H1 (cell line): ENCODE measurements around the gene LSM3. TPM values are rescaled to one million over a fixed set of nuclear protein-coding genes. Genes with fewer than 3 reads are reported as not detected.

Source experiments
- CTCF ChIA-PET: fragments of 300-600 bp; sonication (Branson Sonifier 250); formaldehyde crosslinking; loops from one replicate; lab custom pipeline; 2021; ENCODE audit not compliant: partially characterized antibody; lab: Charles Lee
- POLR2A ChIA-PET: fragments of 300-600 bp; sonication (Branson Sonifier 250); formaldehyde crosslinking; loops from one replicate; lab custom pipeline; 2021; ENCODE audit warnings: inconsistent platforms; ENCODE audit not compliant: partially characterized antibody; lab: Charles Lee
- DNase-seq, 2 experiments: peaks; one replicate each; pipeline versions ENCODE4 v3.0.0 to v3.0.0-alpha.2; 2010 to 2022; ENCODE audit warnings: low spot score in 2 of 2, low read depth in 1 of 2, mixed read lengths in 1 of 2
- FAIRE-seq: peaks from 2 replicates; lab custom pipeline; 2011; peaks lifted over from hg19 to GRCh38; lab: Jason Lieb, UNC
- H2AFZ ChIP-seq: 2 replicates; pipeline ENCODE4 v1.8.1; 2012; ENCODE audit warnings: low read length, inconsistent platforms
- H2AK5ac ChIP-seq: 2 replicates; pipeline ENCODE4 v1.6.1; 2013; ENCODE audit warnings: low read depth, low read length
- H2BK120ac ChIP-seq: replicated peaks from 2 replicates; pipeline ENCODE3; 2013; ENCODE audit warnings: low read depth, low read length, inconsistent platforms
- H2BK12ac ChIP-seq: 2 replicates; pipeline ENCODE4 v1.6.1; 2013; ENCODE audit warnings: low read depth, low read length
- H2BK15ac ChIP-seq: 2 replicates; pipeline ENCODE4 v1.6.1; 2013; ENCODE audit warnings: low read length
- H2BK20ac ChIP-seq: 2 replicates; pipeline ENCODE4 v1.6.1; 2013; ENCODE audit warnings: low read length
- H2BK5ac ChIP-seq: 2 replicates; pipeline ENCODE4 v1.6.1; 2013; ENCODE audit warnings: low read depth, low read length
- H3K14ac ChIP-seq: 2 replicates; pipeline ENCODE4 v1.6.1; 2013; ENCODE audit warnings: inconsistent platforms; ENCODE audit not compliant: insufficient read length
- H3K18ac ChIP-seq: 2 replicates; pipeline ENCODE4 v1.6.1; 2013; ENCODE audit warnings: low read length; ENCODE audit errors: extremely low read depth
- H3K23ac ChIP-seq: 2 replicates; pipeline ENCODE4 v1.6.1; 2013; ENCODE audit warnings: inconsistent platforms; ENCODE audit not compliant: insufficient read length
- H3K23me2 ChIP-seq: 2 replicates; pipeline ENCODE4 v1.6.1; 2013; ENCODE audit warnings: low read depth, low read length
- H3K27ac ChIP-seq: 2 replicates; pipeline ENCODE4 v1.6.1; 2011; ENCODE audit warnings: low read depth, low read length, inconsistent platforms
- H3K27me3 ChIP-seq, 4 experiments: replicated peaks in 1 of 4; 1 replicate in 1 of 4; 2 replicates in 3 of 4; pipeline versions ENCODE4 v1.6.1 to v1.8.1; 2011 to 2013; ENCODE audit warnings: low read length in 3 of 4, mild to moderate bottlenecking in 3 of 4, inconsistent platforms in 2 of 4, mixed read lengths in 2 of 4, moderate library complexity in 1 of 4; ENCODE audit not compliant: control insufficient read depth in 3 of 4, insufficient read depth in 3 of 4; ENCODE audit errors: extremely low read depth in 1 of 4
- H3K36me3 ChIP-seq, 4 experiments: 2 replicates each; pipeline versions ENCODE4 v1.6.1 to v1.8.1; 2011 to 2013; ENCODE audit warnings: mild to moderate bottlenecking in 4 of 4, low read length in 3 of 4, moderate library complexity in 2 of 4, control low read depth in 1 of 4, inconsistent platforms in 1 of 4; ENCODE audit not compliant: insufficient read depth in 4 of 4, control insufficient read depth in 2 of 4
- H3K4ac ChIP-seq: replicated peaks from 2 replicates; pipeline ENCODE3; 2013; ENCODE audit warnings: low read length, low read depth, mixed read lengths, inconsistent platforms; ENCODE audit not compliant: insufficient read length
- H3K4me1 ChIP-seq, 4 experiments: replicated peaks in 1 of 4; 1 replicate in 1 of 4; 2 replicates in 3 of 4; pipeline versions ENCODE4 v1.6.1 to v1.8.1; 2011 to 2013; ENCODE audit warnings: low read length in 3 of 4, inconsistent platforms in 2 of 4, mixed read lengths in 1 of 4; ENCODE audit not compliant: insufficient read depth in 4 of 4, control insufficient read depth in 3 of 4
- H3K4me2 ChIP-seq, 2 experiments: 2 replicates each; pipeline versions ENCODE4 v1.6.1 to v1.8.1; 2011 to 2013; ENCODE audit warnings: low read depth in 2 of 2, low read length in 2 of 2, control low read depth in 1 of 2, inconsistent platforms in 1 of 2, mild to moderate bottlenecking in 1 of 2; ENCODE audit not compliant: insufficient read depth in 1 of 2
- H3K4me3 ChIP-seq, 4 experiments: fragments of 200-600, 300-600 bp in 1 of 4; sonication (generic), shearing (Covaris generic), sonication (Bioruptor Twin) in 1 of 4; 2 replicates each; pipeline versions ENCODE4 v1.5.1 to v1.8.1; 2011 to 2016; ENCODE audit warnings: low read length in 4 of 4, low read depth in 3 of 4, control low read depth in 2 of 4, inconsistent platforms in 2 of 4, mild to moderate bottlenecking in 2 of 4, mixed read lengths in 1 of 4, moderate library complexity in 1 of 4; ENCODE audit not compliant: insufficient read depth in 2 of 4; ENCODE audit errors: extremely low read depth in 1 of 4
- H3K56ac ChIP-seq: replicated peaks from 2 replicates; pipeline ENCODE3; 2013; ENCODE audit warnings: low read depth, mild to moderate bottlenecking, mixed read lengths, low read length, inconsistent platforms; ENCODE audit not compliant: insufficient read length
- H3K79me1 ChIP-seq: 2 replicates; pipeline ENCODE4 v1.6.1; 2013; ENCODE audit warnings: low read depth, low read length, control low read depth
- H3K79me2 ChIP-seq, 2 experiments: 2 replicates each; pipeline versions ENCODE4 v1.6.1 to v1.8.1; 2012 to 2013; ENCODE audit warnings: low read length in 2 of 2, mild to moderate bottlenecking in 2 of 2, inconsistent platforms in 1 of 2; ENCODE audit not compliant: insufficient read depth in 2 of 2, control insufficient read depth in 1 of 2
- H3K9ac ChIP-seq, 4 experiments: replicated peaks in 1 of 4; 1 replicate in 1 of 4; 2 replicates in 3 of 4; pipeline versions ENCODE4 v1.6.1 to v1.8.1; 2011 to 2013; ENCODE audit warnings: low read depth in 3 of 4, low read length in 3 of 4, control low read depth in 2 of 4, mild to moderate bottlenecking in 2 of 4, moderate library complexity in 2 of 4, inconsistent platforms in 1 of 4; ENCODE audit errors: extremely low read depth in 1 of 4
- H3K9me3 ChIP-seq, 2 experiments: 2 replicates each; pipeline versions ENCODE4 v1.6.1 to v1.8.1; 2012 to 2013; ENCODE audit warnings: mild to moderate bottlenecking in 2 of 2, moderate library complexity in 2 of 2, control low read depth in 1 of 2, inconsistent platforms in 1 of 2, low read depth in 1 of 2, low read length in 1 of 2, mixed read lengths in 1 of 2; ENCODE audit not compliant: insufficient read depth in 2 of 2
- H4K20me1 ChIP-seq, 2 experiments: replicated peaks in 1 of 2; 2 replicates each; pipeline versions ENCODE3 to v1.8.1; 2011 to 2013; ENCODE audit warnings: inconsistent platforms in 2 of 2, low read length in 2 of 2, mild to moderate bottlenecking in 1 of 2; ENCODE audit not compliant: insufficient read depth in 2 of 2, control insufficient read depth in 1 of 2
- H4K5ac ChIP-seq: 2 replicates; pipeline ENCODE4 v1.6.1; 2013; ENCODE audit warnings: low read length, low read depth, mixed read lengths, inconsistent platforms; ENCODE audit not compliant: insufficient read length
- H4K8ac ChIP-seq: 2 replicates; pipeline ENCODE4 v1.8.0; 2013; ENCODE audit warnings: mild to moderate bottlenecking, moderate library complexity, low read length, inconsistent platforms; ENCODE audit not compliant: insufficient read depth; ENCODE audit errors: extremely low read depth
- H4K91ac ChIP-seq: replicated peaks from 2 replicates; pipeline ENCODE3; 2013; ENCODE audit warnings: low read length, mixed read lengths, inconsistent platforms; ENCODE audit not compliant: insufficient read length
- BCL11A ChIP-seq, 2 experiments: IDR thresholded peaks; one replicate each; pipeline ENCODE4 v1.6.1; 2011; ENCODE audit warnings: low read depth in 2 of 2, low read length in 2 of 2, mild to moderate bottlenecking in 2 of 2
- CBX5 ChIP-seq: fragments of 300-800, 300-1000 bp; sonication (generic); IDR thresholded peaks from 2 replicates; pipeline ENCODE4 v1.7.1; 2016; ENCODE audit warnings: antibody characterized with exemption, low read length, low read depth
- CTBP2 ChIP-seq: IDR thresholded peaks from 2 replicates; pipeline ENCODE4 v1.7.0; 2011; ENCODE audit warnings: borderline replicate concordance, mild to moderate bottlenecking, moderate library complexity, mixed read lengths, low read length; ENCODE audit not compliant: insufficient read depth, insufficient read length
- SAP30 ChIP-seq: fragments of 300-600 bp; sonication (generic); IDR thresholded peaks from 2 replicates; pipeline ENCODE4 v1.7.1; 2012; ENCODE audit warnings: low read length, moderate library complexity, mild to moderate bottlenecking, inconsistent platforms; ENCODE audit not compliant: insufficient read depth, insufficient replicate concordance
- SIX5 ChIP-seq: IDR thresholded peaks from 2 replicates; pipeline ENCODE4 v1.6.1; 2011; ENCODE audit warnings: mild to moderate bottlenecking, low read depth, low read length
- SP1 ChIP-seq: IDR thresholded peaks from 2 replicates; pipeline ENCODE4 v1.6.1; 2011; ENCODE audit warnings: low read depth, low read length
- SP2 ChIP-seq: IDR thresholded peaks from 2 replicates; pipeline ENCODE4 v1.6.1; 2012; ENCODE audit warnings: mild to moderate bottlenecking, low read length, inconsistent platforms
- SRF ChIP-seq: IDR thresholded peaks from 2 replicates; pipeline ENCODE4 v1.6.1; 2011; ENCODE audit warnings: mild to moderate bottlenecking, low read depth, low read length, moderate library complexity
- TAF1 ChIP-seq: IDR thresholded peaks from 2 replicates; pipeline ENCODE4 v1.6.1; 2011; ENCODE audit warnings: mild to moderate bottlenecking, low read depth, low read length
- TEAD4 ChIP-seq: IDR thresholded peaks from 2 replicates; pipeline ENCODE4 v1.6.1; 2012; ENCODE audit warnings: low read depth, low read length, inconsistent platforms, mixed read lengths
- ZNF274 ChIP-seq: IDR thresholded peaks from 2 replicates; pipeline ENCODE4 v1.7.0; 2012; ENCODE audit warnings: low read length, borderline replicate concordance; ENCODE audit errors: extremely low read depth
- WGBS, 2 experiments: shearing (Covaris generic) in 1 of 2; methylation state at CpG; one replicate each; pipeline versions ENCODE4 v1.1.6 to v1.1.7; 2013 to 2015; ENCODE audit warnings: low lambda C conversion rate in 2 of 2, mixed read lengths in 2 of 2, inconsistent platforms in 1 of 2, low coverage in 1 of 2, missing lambda C conversion rate in 1 of 2; ENCODE audit not compliant: insufficient replicate concordance in 2 of 2, insufficient coverage in 1 of 2, insufficient read length in 1 of 2; ENCODE audit errors: extremely low coverage in 1 of 2, missing lambda C conversion rate in 1 of 2; 5-methylcytosine and 5-hydroxymethylcytosine counted together
- polyA plus RNA-seq, 7 experiments: library from polyadenylated mRNA; depleted of rRNA in 3 of 7; stranded (reverse) in 5 of 7; unstranded in 2 of 7; fragments of >200 nt in 5 of 7; fragments of 200-250 nt in 2 of 7; gene quantifications; 1 replicate in 5 of 7; 2 replicates in 1 of 7; 4 replicates in 1 of 7; pipeline versions ENCODE4 v1.2.1 to v1.2.3, GENCODE V29; 2011 to 2013; ENCODE audit warnings: missing spikeins in 2 of 7, mixed read lengths in 2 of 7
- total RNA-seq: library from RNA; stranded (reverse); fragmentation: NEBNext Ultra II Directional; extraction: Animal tissue kit (Norgen Biotek cat#: 25700); gene quantifications from 2 replicates; pipeline ENCODE4 v1.2.1, GENCODE V29; 2021

The LSM3 gene
- total and polyA plus RNA-seq, 2 of the 8 experiments (the other 6 are each of a cell fraction or from before 2014, with no cell fraction given) = 7.1 to 25.4 TPM

GRCh38 chr3:14213066-14213774 is 34.6 kb downstream of the LSM3 start:
- Histone ChIP-seq H3K27me3 (no peaks in the 10 kb centered on the region), H4K91ac (no peak overlapping the region), H2BK5ac (no peak overlapping the region), H3K79me2 (no peaks in the 10 kb centered on the region), H3K4me1 (peaks cover 0 to 2% (median 0%) of the 10 kb centered on the region in 4 experiments; a peak in 3 of 7 replicates), H3K27ac (no peak overlapping the region), H3K9me3 (no peaks in the 10 kb centered on the region), H2BK15ac (no peak overlapping the region), H2BK12ac (no peak overlapping the region), H2BK120ac (no peak overlapping the region), H4K20me1 (no peaks in the 10 kb centered on the region), H3K79me1 (no peaks in the 10 kb centered on the region), H3K4ac (no peak overlapping the region), H3K23me2 (no peaks in the 10 kb centered on the region), H3K4me2 (no peak overlapping the region), H3K36me3 (no peaks in the 10 kb centered on the region), H2AFZ (no peak overlapping the region), H2AK5ac (no peak overlapping the region), H3K14ac (no peak overlapping the region), H4K5ac (no peak overlapping the region), H3K9ac (no peak overlapping the region), H3K23ac (no peak overlapping the region), H3K56ac (no peak overlapping the region), H3K4me3 (no peak overlapping the region), H3K18ac (no peak overlapping the region), H4K8ac (no peak overlapping the region), H2BK20ac (no peak overlapping the region)
- ChIA-PET POLR2A (interaction anchor here (0.8 to 2.7 kb wide), 2 partner anchors 10 to 24 kb away, joined by 3 to 12 read pairs; no protein-coding TSS in a partner anchor), CTCF (interaction anchor here (0.6 to 11.1 kb wide), 13 partner anchors 10 to 714 kb away, joined by 3 to 157 read pairs (median 4); no protein-coding TSS in a partner anchor)
- no peak for DNase-seq
- no peak for FAIRE-seq
- 91% methylated on average over 7 of the region's 7 CpGs; no CpG with 5 or more reads in 1 of the 2 experiments for WGBS, 2 experiments
- TF ChIP-seq SIX5 = no peak
- no peak for TF ChIP-seq TAF1
- no peak for TF ChIP-seq SP2
- TF ChIP-seq SAP30 = no peak
- no peak for TF ChIP-seq TEAD4
- no peak for TF ChIP-seq ZNF274
- no peak for TF ChIP-seq CTBP2
- TF ChIP-seq BCL11A (IDR thresholded peaks at IDR 0.05; ENCODE audit: low read depth in 2 of 2, low read length in 2 of 2) = no peak
- no peak for TF ChIP-seq SP1
- no peak for TF ChIP-seq CBX5
- no peak for TF ChIP-seq SRF
